GM12874 (cell line): ENCODE data around the gene HEMK1.

ENCODE experiments used
- CTCF ChIP-seq: IDR thresholded peaks from 2 replicates; pipeline ENCODE4 v1.5.1; 2011; ENCODE audit warnings: low read depth, mild to moderate bottlenecking, control low read depth, low read length, moderate library complexity; ENCODE audit not compliant: insufficient read depth

HEMK1 gene

GRCh38 chr3:50536471-50537180, 32.7 kb upstream of the HEMK1 start:
- no peak for TF ChIP-seq CTCF

GRCh38 chr3:50537421-50538129, 31.7 kb upstream of the HEMK1 start:
- TF ChIP-seq CTCF: no peak

- TF ChIP-seq CTCF: no peak
These were observed 29.7 kb upstream of the HEMK1 start for GRCh38 chr3:50539356-50540286.

GRCh38 chr3:50542177-50543034, 26.9 kb upstream of the HEMK1 start:
- TF ChIP-seq CTCF: peak; percentile 89

GRCh38 chr3:50545781-50546180, 23.5 kb upstream of the HEMK1 start:
- no peak for TF ChIP-seq CTCF

GRCh38 chr3:50549226-50549625, 20.1 kb upstream of the HEMK1 start:
- no peak for TF ChIP-seq CTCF
